Stimulated activated CD4-positive, alpha-beta T cell treated with anti-CD3 and anti-CD28 coated beads, Interleukin-4, amount 100 ng/mL, for 4 hours (primary cell): ENCODE results near the gene HOMER2.
"Not testable (repeated sequence)": the region's sequence is repeated elsewhere in the genome, so short reads cannot be mapped to it uniquely, and the experiment has no call there.

Experiments used
- DNase-seq, 2 experiments: peaks; one replicate each; pipeline ENCODE4 v3.0.0-alpha.2; 2020

HOMER2 gene

GRCh38 chr15:82963471-82964341 is 11.2 kb upstream of the HOMER2 start:
- DNase-seq = no peak

- no peak for DNase-seq
Observed at GRCh38 chr15:82960766-82961165, 8.2 kb upstream of the HOMER2 start.

- no peak for DNase-seq
Observed at GRCh38 chr15:82959423-82959822, 6.9 kb upstream of the HOMER2 start.

GRCh38 chr15:82958638-82959037 is 6.1 kb upstream of the HOMER2 start:
- DNase-seq = no peak

- no peak for DNase-seq
Observed at GRCh38 chr15:82951472-82952157, 905 bp downstream of the HOMER2 start.

GRCh38 chr15:82950746-82951370 is 1.7 kb downstream of the HOMER2 start:
- DNase-seq = no peak

GRCh38 chr15:82950295-82950694 is 2.2 kb downstream of the HOMER2 start:
- no peak for DNase-seq

- no peak for DNase-seq
Observed at GRCh38 chr15:82946155-82946701, 6.3 kb downstream of the HOMER2 start.

GRCh38 chr15:82945326-82945725 is 7.2 kb downstream of the HOMER2 start:
- DNase-seq = no peak

GRCh38 chr15:82944821-82945220 is 7.7 kb downstream of the HOMER2 start:
- DNase-seq = no peak

- no peak for DNase-seq
Observed at GRCh38 chr15:82944056-82944455, 8.5 kb downstream of the HOMER2 start.

GRCh38 chr15:82943176-82943575 is 9.3 kb downstream of the HOMER2 start:
- no peak for DNase-seq

GRCh38 chr15:82942691-82943090 is 9.8 kb downstream of the HOMER2 start:
- no peak for DNase-seq

- not testable (repeated sequence) for DNase-seq
Observed at GRCh38 chr15:82939678-82940077, 12.8 kb downstream of the HOMER2 start.

GRCh38 chr15:82937712-82938058 is 14.8 kb downstream of the HOMER2 start:
- DNase-seq = no peak

GRCh38 chr15:82936966-82937711 is 15.4 kb downstream of the HOMER2 start:
- no peak for DNase-seq

GRCh38 chr15:82935382-82935781 is 17.1 kb downstream of the HOMER2 start:
- DNase-seq = no peak

GRCh38 chr15:82934100-82934880 is 18.2 kb downstream of the HOMER2 start:
- DNase-seq = no peak

GRCh38 chr15:82933576-82933975 is 18.9 kb downstream of the HOMER2 start:
- DNase-seq = peak in 1 of 2 experiments; percentile 2

GRCh38 chr15:82931221-82931620 is 21.3 kb downstream of the HOMER2 start:
- no peak for DNase-seq

GRCh38 chr15:82930461-82930860 is 22.1 kb downstream of the HOMER2 start:
- no peak for DNase-seq

- DNase-seq = no peak
Observed at GRCh38 chr15:82928711-82929110, 23.8 kb downstream of the HOMER2 start.
